Measurements from ENCODE around the gene LGALS9. TPM values are rescaled to one million over a fixed set of nuclear protein-coding genes. Genes with fewer than 3 reads are reported as not detected.
"Not testable (repeated sequence)": the region's sequence is repeated elsewhere in the genome, so short reads cannot be mapped to it uniquely, and the experiment has no call there.

Gene LGALS9
- total and polyA plus RNA-seq, 2 donors (not counting 1 experiment from before 2014, with no cell fraction given): 65.9 to 197 TPM

- no peaks in the 10 kb centered on the region for H4K20me1 ChIP-seq (ENCODE audit: control insufficient read depth, insufficient read depth, low read length, poor library complexity, severe bottlenecking)
- Mint-ChIP-seq H3K9me3 (ENCODE audit: insufficient read depth) (no peaks in the 10 kb centered on the region), H3K27ac (peak overlapping the region; percentile 90), H3K4me3 (peak overlapping the region; percentile 72), H3K4me1 (peaks cover 52% of the 10 kb centered on the region), H3K27me3 (no peaks in the 10 kb centered on the region)
- POLR2A ChIA-PET: no interaction called here
- no peak overlapping the region for H2AFZ ChIP-seq (ENCODE audit: insufficient read depth, low read depth, low read length, poor library complexity, severe bottlenecking)
- H3K4me1 ChIP-seq (ENCODE audit: control insufficient read depth in 2 of 2, insufficient read depth in 2 of 2, low read length in 2 of 2): peaks cover 43 to 53% of the 10 kb centered on the region in 2 donors
- no peaks in the 10 kb centered on the region for H3K27me3 ChIP-seq (replicated peaks in 1 of 4; ENCODE audit: control extremely low read depth in 1 of 4, control insufficient read depth in 3 of 4, insufficient read depth in 4 of 4, low read length in 3 of 4)
- H3K9me3 ChIP-seq (ENCODE audit: control extremely low read depth in 1 of 3, control insufficient read depth in 2 of 3, insufficient read depth in 1 of 3, low read length in 2 of 3): peaks cover 0 to 4% (median 0%) of the 10 kb centered on the region in 3 donors
- peak overlapping the region; percentile 53 for H3K4me2 ChIP-seq (replicated peaks; ENCODE audit: low read depth, low read length, poor library complexity, severe bottlenecking)
- peak overlapping the region; percentile 43 for H3K9ac ChIP-seq (ENCODE audit: low read length)
- peaks cover 69% of the 10 kb centered on the region for H3K79me2 ChIP-seq (ENCODE audit: control insufficient read depth, insufficient read depth, low read length)
- H3K36me3 ChIP-seq (replicated peaks in 1 of 2; ENCODE audit: control extremely low read depth in 1 of 2, control insufficient read depth in 1 of 2, extremely low read depth in 1 of 2, insufficient read depth in 2 of 2, low read length in 1 of 2): peaks cover 0 to 11% of the 10 kb centered on the region in 2 experiments
- peak; percentile 81 for DNase-seq
- intact Hi-C loops (cut with micrococcal nuclease): no loop called here
- ATAC-seq (ENCODE audit: low read depth): peak; percentile 69
- CTCF ChIA-PET: interaction anchor here (2.3 to 7.6 kb wide), 2 partner anchors 27 to 33 kb away, joined by 7 to 59 read pairs; no protein-coding TSS in a partner anchor
- peak overlapping the region; percentile 60 to 77 for H3K27ac ChIP-seq (ENCODE audit: low read length in 2 of 2)
- no peak for TF ChIP-seq EZH2 (IDR thresholded peaks at IDR 0.05; ENCODE audit: borderline replicate concordance, insufficient read depth, low read depth, low read length, poor library complexity, severe bottlenecking)
- no peak for TF ChIP-seq CTCF (IDR thresholded peaks at IDR 0.05)
- H3K4me3 ChIP-seq (ENCODE audit: control extremely low read depth in 1 of 5, extremely low read depth in 1 of 5, insufficient read depth in 1 of 5, low read depth in 2 of 5, low read length in 4 of 5): peak overlapping the region in 1 of 5 experiments; percentile 31
- whole genome bisulfite sequencing (ENCODE audit: insufficient coverage): 21% methylated on average over 2 of the region's 6 CpGs
Measured at GRCh38 chr17:27635275-27635823, 4.4 kb downstream of the LGALS9 start.

GRCh38 chr17:27636005-27636520, 5.1 kb downstream of the LGALS9 start:
- Histone ChIP-seq H3K4me1 (ENCODE audit: control insufficient read depth in 2 of 2, insufficient read depth in 2 of 2, low read length in 2 of 2) (peaks cover 38 to 46% of the 10 kb centered on the region in 2 donors), H3K27ac (ENCODE audit: low read length in 2 of 2) (peak overlapping the region; percentile 60 to 77), H3K4me3 (ENCODE audit: control extremely low read depth in 1 of 5, extremely low read depth in 1 of 5, insufficient read depth in 1 of 5, low read depth in 2 of 5, low read length in 4 of 5) (peak overlapping the region in 1 of 5 experiments; percentile 31), H3K79me2 (ENCODE audit: control insufficient read depth, insufficient read depth, low read length) (peaks cover 64% of the 10 kb centered on the region), H3K36me3 (replicated peaks in 1 of 2; ENCODE audit: control extremely low read depth in 1 of 2, control insufficient read depth in 1 of 2, extremely low read depth in 1 of 2, insufficient read depth in 2 of 2, low read length in 1 of 2) (peaks cover 2 to 18% of the 10 kb centered on the region in 2 experiments), H3K9ac (ENCODE audit: low read length) (peak overlapping the region; percentile 43), H3K4me2 (replicated peaks; ENCODE audit: low read depth, low read length, poor library complexity, severe bottlenecking) (peak overlapping the region; percentile 53)
- H4K20me1 ChIP-seq (ENCODE audit: control insufficient read depth, insufficient read depth, low read length, poor library complexity, severe bottlenecking); POLR2A ChIA-PET; H3K27me3 Mint-ChIP-seq; ATAC-seq (ENCODE audit: low read depth); intact Hi-C loops (cut with micrococcal nuclease); H3K27me3 ChIP-seq (replicated peaks in 1 of 4; ENCODE audit: control extremely low read depth in 1 of 4, control insufficient read depth in 3 of 4, insufficient read depth in 4 of 4, low read length in 3 of 4); H3K4me3 Mint-ChIP-seq; H2AFZ ChIP-seq (ENCODE audit: insufficient read depth, low read depth, low read length, poor library complexity, severe bottlenecking); H3K9me3 ChIP-seq (ENCODE audit: control extremely low read depth in 1 of 3, control insufficient read depth in 2 of 3, insufficient read depth in 1 of 3, low read length in 2 of 3); H3K9me3 Mint-ChIP-seq (ENCODE audit: insufficient read depth); DNase-seq: not testable (repeated sequence)
- Mint-ChIP-seq H3K27ac (peak overlapping the region; percentile 90), H3K4me1 (peaks cover 47% of the 10 kb centered on the region)
- WGBS (ENCODE audit: insufficient coverage): no CpG with 5 or more reads among the region's 3 CpGs
- CTCF ChIA-PET: interaction anchor here (1.5 to 7.6 kb wide), 2 partner anchors 10 to 34 kb away, joined by 3 to 59 read pairs; no protein-coding TSS in a partner anchor

GRCh38 chr17:27637818-27638217, 6.8 kb downstream of the LGALS9 start:
- H2AFZ ChIP-seq (ENCODE audit: insufficient read depth, low read depth, low read length, poor library complexity, severe bottlenecking); H3K27me3 ChIP-seq (replicated peaks in 1 of 4; ENCODE audit: control extremely low read depth in 1 of 4, control insufficient read depth in 3 of 4, insufficient read depth in 4 of 4, low read length in 3 of 4); CTCF ChIA-PET; H3K9me3 ChIP-seq (ENCODE audit: control extremely low read depth in 1 of 3, control insufficient read depth in 2 of 3, insufficient read depth in 1 of 3, low read length in 2 of 3); H4K20me1 ChIP-seq (ENCODE audit: control insufficient read depth, insufficient read depth, low read length, poor library complexity, severe bottlenecking); H3K27ac ChIP-seq (ENCODE audit: low read length in 2 of 2); H3K9me3 Mint-ChIP-seq (ENCODE audit: insufficient read depth); H3K4me3 ChIP-seq (ENCODE audit: control extremely low read depth in 1 of 5, extremely low read depth in 1 of 5, insufficient read depth in 1 of 5, low read depth in 2 of 5, low read length in 4 of 5); intact Hi-C loops (cut with micrococcal nuclease); H3K4me3 Mint-ChIP-seq; H3K9ac ChIP-seq (ENCODE audit: low read length); H3K27me3 Mint-ChIP-seq; H3K27ac Mint-ChIP-seq; H3K4me2 ChIP-seq (replicated peaks; ENCODE audit: low read depth, low read length, poor library complexity, severe bottlenecking); DNase-seq; POLR2A ChIA-PET; ATAC-seq (ENCODE audit: low read depth): not testable (repeated sequence)
- Histone ChIP-seq H3K36me3 (replicated peaks in 1 of 2; ENCODE audit: control extremely low read depth in 1 of 2, control insufficient read depth in 1 of 2, extremely low read depth in 1 of 2, insufficient read depth in 2 of 2, low read length in 1 of 2) (peaks cover 2 to 24% of the 10 kb centered on the region in 2 experiments), H3K79me2 (ENCODE audit: control insufficient read depth, insufficient read depth, low read length) (peaks cover 47% of the 10 kb centered on the region), H3K4me1 (ENCODE audit: control insufficient read depth in 2 of 2, insufficient read depth in 2 of 2, low read length in 2 of 2) (peaks cover 33 to 35% of the 10 kb centered on the region in 2 donors)
- peaks cover 32% of the 10 kb centered on the region for H3K4me1 Mint-ChIP-seq
- 100% methylated on average over 2 of the region's 7 CpGs for WGBS (ENCODE audit: insufficient coverage)
